Measurements from ENCODE around the gene MAD1L1. TPM values are rescaled to one million over a fixed set of nuclear protein-coding genes. Genes with fewer than 3 reads are reported as not detected.

MAD1L1 gene
- total RNA-seq, 1 donor from 2014 or later, result 32.3 TPM

- Histone ChIP-seq H3K9me3 (ENCODE audit: insufficient read depth, low read depth, low read length) (no peaks in the 10 kb centered on the region), H3K4me2 (ENCODE audit: low read length) (no peak overlapping the region), H2AFZ (ENCODE audit: low read depth, low read length) (no peak overlapping the region), H3K4me1 (ENCODE audit: insufficient read depth, low read length) (no peaks in the 10 kb centered on the region), H3K27me3 (ENCODE audit: insufficient read depth, low read length) (no peaks in the 10 kb centered on the region), H4K20me1 (ENCODE audit: insufficient read depth, low read length) (peaks cover 68% of the 10 kb centered on the region), H3K9ac (ENCODE audit: low read length) (no peak overlapping the region), H3K36me3 (ENCODE audit: insufficient read depth, low read length) (peaks cover 13% of the 10 kb centered on the region), H3K79me2 (ENCODE audit: insufficient read depth, low read length) (peaks cover 57% of the 10 kb centered on the region), H3K4me3 (ENCODE audit: insufficient read depth, low read depth, low read length) (no peak overlapping the region), H3K27ac (ENCODE audit: low read depth, low read length) (no peak overlapping the region)
- Mint-ChIP-seq H3K4me3 (ENCODE audit: unreplicated experiment) (no peak overlapping the region), H3K4me1 (ENCODE audit: low read depth, unreplicated experiment) (no peaks in the 10 kb centered on the region), H3K9me3 (ENCODE audit: unreplicated experiment) (no peaks in the 10 kb centered on the region), H3K27me3 (ENCODE audit: low read depth, unreplicated experiment) (no peaks in the 10 kb centered on the region), H3K27ac (ENCODE audit: unreplicated experiment) (no peak overlapping the region), H3K36me3 (ENCODE audit: low read depth, unreplicated experiment) (peaks cover 36% of the 10 kb centered on the region)
- no peak for DNase-seq (ENCODE audit: low read depth)
- no peak for TF ChIP-seq CTCF (IDR thresholded peaks at IDR 0.05; ENCODE audit: insufficient read depth, low read depth, low read length)
- FAIRE-seq, result no peak
Observed at GRCh38 chr7:2225336-2225735, 7.4 kb downstream of the MAD1L1 start.

- no peak for DNase-seq (ENCODE audit: low read depth)
- no peak overlapping the region for H2AFZ ChIP-seq (ENCODE audit: low read depth, low read length)
- Mint-ChIP-seq H3K4me3 (ENCODE audit: unreplicated experiment) (no peak overlapping the region), H3K4me1 (ENCODE audit: low read depth, unreplicated experiment) (no peaks in the 10 kb centered on the region), H3K27ac (ENCODE audit: unreplicated experiment) (no peak overlapping the region), H3K27me3 (ENCODE audit: low read depth, unreplicated experiment) (no peaks in the 10 kb centered on the region), H3K36me3 (ENCODE audit: low read depth, unreplicated experiment) (peaks cover 32% of the 10 kb centered on the region), H3K9me3 (ENCODE audit: unreplicated experiment) (no peaks in the 10 kb centered on the region)
- no peak for FAIRE-seq
- H3K27me3 ChIP-seq (ENCODE audit: insufficient read depth, low read length), result no peaks in the 10 kb centered on the region
- H4K20me1 ChIP-seq (ENCODE audit: insufficient read depth, low read length), result peaks cover 68% of the 10 kb centered on the region
- H3K4me3 ChIP-seq (ENCODE audit: insufficient read depth, low read depth, low read length), result no peak overlapping the region
- no peaks in the 10 kb centered on the region for H3K9me3 ChIP-seq (ENCODE audit: insufficient read depth, low read depth, low read length)
- peaks cover 13% of the 10 kb centered on the region for H3K36me3 ChIP-seq (ENCODE audit: insufficient read depth, low read length)
- no peak for TF ChIP-seq CTCF (IDR thresholded peaks at IDR 0.05; ENCODE audit: insufficient read depth, low read depth, low read length)
- no peak for TF ChIP-seq EZH2 (IDR thresholded peaks at IDR 0.05; ENCODE audit: insufficient read depth, low read length)
- no peak overlapping the region for H3K27ac ChIP-seq (ENCODE audit: low read depth, low read length)
- no peak overlapping the region for H3K4me2 ChIP-seq (ENCODE audit: low read length)
- no peak overlapping the region for H3K9ac ChIP-seq (ENCODE audit: low read length)
- no peaks in the 10 kb centered on the region for H3K4me1 ChIP-seq (ENCODE audit: insufficient read depth, low read length)
- peaks cover 56% of the 10 kb centered on the region for H3K79me2 ChIP-seq (ENCODE audit: insufficient read depth, low read length)
Observed at GRCh38 chr7:2224934-2225333, 7.8 kb downstream of the MAD1L1 start.

GRCh38 chr7:2224491-2224928 lies 8.2 kb downstream of the MAD1L1 start:
- Histone ChIP-seq H4K20me1 (ENCODE audit: insufficient read depth, low read length) (peaks cover 68% of the 10 kb centered on the region), H2AFZ (ENCODE audit: low read depth, low read length) (no peak overlapping the region), H3K4me2 (ENCODE audit: low read length) (no peak overlapping the region), H3K4me1 (ENCODE audit: insufficient read depth, low read length) (no peaks in the 10 kb centered on the region), H3K79me2 (ENCODE audit: insufficient read depth, low read length) (peaks cover 52% of the 10 kb centered on the region), H3K9ac (ENCODE audit: low read length) (no peak overlapping the region), H3K4me3 (ENCODE audit: insufficient read depth, low read depth, low read length) (no peak overlapping the region), H3K36me3 (ENCODE audit: insufficient read depth, low read length) (peaks cover 13% of the 10 kb centered on the region), H3K9me3 (ENCODE audit: insufficient read depth, low read depth, low read length) (no peaks in the 10 kb centered on the region), H3K27me3 (ENCODE audit: insufficient read depth, low read length) (no peaks in the 10 kb centered on the region), H3K27ac (ENCODE audit: low read depth, low read length) (no peak overlapping the region)
- FAIRE-seq, result no peak
- TF ChIP-seq CTCF (IDR thresholded peaks at IDR 0.05; ENCODE audit: insufficient read depth, low read depth, low read length) (no peak), EZH2 (IDR thresholded peaks at IDR 0.05; ENCODE audit: insufficient read depth, low read length) (no peak)
- no peaks in the 10 kb centered on the region for H3K4me1 Mint-ChIP-seq (ENCODE audit: low read depth, unreplicated experiment)
- H3K4me3 Mint-ChIP-seq (ENCODE audit: unreplicated experiment), result no peak overlapping the region
- no peak overlapping the region for H3K27ac Mint-ChIP-seq (ENCODE audit: unreplicated experiment)
- peaks cover 32% of the 10 kb centered on the region for H3K36me3 Mint-ChIP-seq (ENCODE audit: low read depth, unreplicated experiment)
- DNase-seq (ENCODE audit: low read depth), result no peak
- H3K27me3 Mint-ChIP-seq (ENCODE audit: low read depth, unreplicated experiment), result no peaks in the 10 kb centered on the region
- H3K9me3 Mint-ChIP-seq (ENCODE audit: unreplicated experiment), result no peaks in the 10 kb centered on the region
